GM04504 (cell line): Measurements from ENCODE around the gene B4GALT6.
"Not testable (repeated sequence)": the region's sequence is repeated elsewhere in the genome, so short reads cannot be mapped to it uniquely, and the experiment has no call there.

Source experiments
- DNase-seq: peaks from one replicate; pipeline ENCODE4 v3.0.0-alpha.2; 2012; ENCODE audit warnings: low read depth

The B4GALT6 gene, protein sequence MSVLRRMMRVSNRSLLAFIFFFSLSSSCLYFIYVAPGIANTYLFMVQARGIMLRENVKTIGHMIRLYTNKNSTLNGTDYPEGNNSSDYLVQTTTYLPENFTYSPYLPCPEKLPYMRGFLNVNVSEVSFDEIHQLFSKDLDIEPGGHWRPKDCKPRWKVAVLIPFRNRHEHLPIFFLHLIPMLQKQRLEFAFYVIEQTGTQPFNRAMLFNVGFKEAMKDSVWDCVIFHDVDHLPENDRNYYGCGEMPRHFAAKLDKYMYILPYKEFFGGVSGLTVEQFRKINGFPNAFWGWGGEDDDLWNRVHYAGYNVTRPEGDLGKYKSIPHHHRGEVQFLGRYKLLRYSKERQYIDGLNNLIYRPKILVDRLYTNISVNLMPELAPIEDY

DNA sequence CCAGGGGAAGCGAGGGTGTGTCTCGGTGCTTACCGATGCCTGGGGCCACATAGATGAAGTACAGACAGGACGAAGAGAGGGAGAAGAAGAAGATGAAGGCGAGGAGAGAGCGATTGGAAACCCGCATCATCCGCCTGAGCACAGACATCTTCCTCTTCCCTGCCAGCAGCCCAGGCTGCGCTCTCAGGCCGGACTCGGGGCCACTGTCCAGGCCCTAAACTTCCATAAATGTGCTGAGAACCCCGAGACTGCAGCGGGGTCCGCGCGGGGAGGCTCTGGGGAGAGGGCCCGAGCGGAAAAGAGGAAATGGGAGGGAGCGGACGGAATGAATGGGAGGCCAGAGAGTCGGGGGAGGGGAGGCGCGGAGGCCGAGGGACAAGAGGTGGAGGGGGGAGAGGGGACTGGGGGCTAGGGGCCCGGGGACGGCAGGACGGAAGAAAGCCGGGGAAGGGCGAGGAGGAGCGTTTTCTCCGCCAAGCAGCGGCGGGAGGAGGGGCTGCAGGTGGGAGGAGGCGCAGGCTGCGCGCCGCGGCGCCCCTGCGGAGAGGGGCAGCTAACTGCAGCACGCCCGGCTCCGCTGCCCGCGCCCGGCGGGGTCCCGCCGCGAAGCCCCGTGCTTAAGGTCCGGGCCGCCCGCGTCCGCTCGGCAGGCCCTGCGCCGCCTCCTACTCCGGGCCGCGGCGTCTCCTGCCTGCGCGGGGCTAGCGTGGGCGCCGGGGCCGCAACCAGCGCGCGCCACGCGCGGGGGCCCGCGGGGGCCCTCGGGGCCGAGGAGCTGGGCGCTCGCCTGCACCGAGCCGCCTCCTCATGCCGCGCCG lies at the start of gene B4GALT6:
TSS of gene B4GALT6 (minus strand) at position 303 of the 818 bp plus-strand sequence. CDS start at position 148, 155 bp downstream.
- DNase-seq: no peak

- DNase-seq: no peak
These were observed 47.2 kb upstream of the B4GALT6 start for GRCh38 chr18:31731628-31732027.

GRCh38 chr18:31729196-31729595 lies 44.8 kb upstream of the B4GALT6 start:
- not testable (repeated sequence) for DNase-seq

- no peak for DNase-seq
These were observed 39.8 kb upstream of the B4GALT6 start for GRCh38 chr18:31723990-31724711.

DNA sequence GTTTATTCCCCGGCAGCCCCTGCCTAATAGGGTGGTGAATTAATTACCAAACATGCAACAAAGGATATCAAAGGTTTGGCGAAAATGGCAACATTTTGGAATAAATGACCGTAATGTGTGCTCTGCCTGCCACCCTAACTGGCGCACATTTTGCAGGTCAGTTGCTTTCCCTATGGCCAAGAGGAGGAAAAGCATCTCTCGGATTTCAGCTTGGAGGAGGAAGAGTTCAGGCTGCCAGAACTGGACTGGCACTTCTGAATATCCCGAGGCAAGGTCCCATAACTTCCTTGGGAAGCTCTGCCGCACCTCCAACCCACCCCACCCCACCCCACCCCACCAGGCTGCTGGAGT lies 39.2 kb upstream of the B4GALT6 start:
- no peak for DNase-seq

DNA sequence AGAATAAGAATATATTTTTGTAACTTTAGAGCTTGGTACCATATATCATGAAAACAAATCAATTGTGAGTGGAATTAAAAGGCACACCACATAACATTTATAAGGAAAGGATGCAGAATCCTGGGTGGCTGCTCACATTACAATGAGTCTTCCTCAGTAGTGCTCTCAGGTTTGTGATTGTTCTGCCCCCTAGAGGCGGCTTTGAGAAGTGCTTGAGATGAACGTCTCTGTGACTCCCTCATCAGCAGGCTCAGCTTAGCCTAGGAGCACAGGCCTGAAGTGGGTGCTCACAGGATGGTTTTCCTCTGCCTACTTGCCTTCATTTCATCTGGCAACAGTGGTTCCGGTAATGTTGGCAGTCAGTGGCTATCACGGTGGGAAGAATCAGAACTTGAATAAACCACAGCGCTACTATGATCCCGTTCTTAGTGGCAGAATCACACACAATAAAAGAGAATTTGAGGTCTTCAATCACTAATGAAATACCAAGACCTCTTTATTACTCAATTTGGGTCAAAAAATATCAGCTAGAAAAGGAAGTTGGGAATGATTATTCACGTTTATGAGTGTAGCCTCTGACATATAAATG lies 38.1 kb upstream of the B4GALT6 start:
- peak; percentile 51 for DNase-seq

DNA sequence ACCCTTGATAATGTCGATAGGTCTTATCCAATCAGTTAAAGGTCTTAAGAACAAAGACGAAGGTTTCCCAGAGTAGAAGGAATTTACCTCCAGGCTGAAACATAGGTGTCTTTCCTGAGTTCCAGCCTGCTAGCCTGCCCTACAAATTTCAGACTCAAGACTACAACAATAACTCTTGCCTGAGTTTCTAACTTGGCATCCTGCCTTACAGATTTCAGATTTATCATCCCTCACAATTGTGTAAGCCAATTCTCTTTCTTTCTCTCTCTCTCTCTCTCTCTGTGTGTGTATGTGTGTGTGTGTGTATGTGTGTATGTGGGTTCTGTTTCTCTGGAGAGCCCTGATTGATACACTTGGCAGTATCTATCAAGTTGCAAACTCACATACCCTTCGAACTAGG lies 37.2 kb upstream of the B4GALT6 start:
- no peak for DNase-seq

DNA sequence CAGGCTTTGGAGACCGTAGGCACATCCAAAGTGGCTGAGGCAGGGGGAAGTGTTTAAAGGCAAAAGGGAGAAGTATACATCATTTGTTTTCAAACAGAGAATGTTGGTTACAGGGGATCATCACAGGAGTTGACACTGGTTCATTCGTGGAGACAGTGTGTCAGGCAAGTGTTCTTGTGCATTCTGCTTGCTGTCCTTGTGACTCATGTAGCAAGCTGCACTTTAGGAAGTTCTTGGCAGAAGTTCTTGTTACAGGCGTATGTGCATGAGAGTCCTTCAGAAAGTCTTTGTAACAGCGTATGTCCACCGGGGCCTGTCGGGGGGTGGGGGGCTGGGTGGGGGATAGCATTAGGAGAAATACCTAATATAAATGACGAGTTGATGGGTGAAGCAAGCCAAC lies 36.5 kb upstream of the B4GALT6 start:
- no peak for DNase-seq

DNA sequence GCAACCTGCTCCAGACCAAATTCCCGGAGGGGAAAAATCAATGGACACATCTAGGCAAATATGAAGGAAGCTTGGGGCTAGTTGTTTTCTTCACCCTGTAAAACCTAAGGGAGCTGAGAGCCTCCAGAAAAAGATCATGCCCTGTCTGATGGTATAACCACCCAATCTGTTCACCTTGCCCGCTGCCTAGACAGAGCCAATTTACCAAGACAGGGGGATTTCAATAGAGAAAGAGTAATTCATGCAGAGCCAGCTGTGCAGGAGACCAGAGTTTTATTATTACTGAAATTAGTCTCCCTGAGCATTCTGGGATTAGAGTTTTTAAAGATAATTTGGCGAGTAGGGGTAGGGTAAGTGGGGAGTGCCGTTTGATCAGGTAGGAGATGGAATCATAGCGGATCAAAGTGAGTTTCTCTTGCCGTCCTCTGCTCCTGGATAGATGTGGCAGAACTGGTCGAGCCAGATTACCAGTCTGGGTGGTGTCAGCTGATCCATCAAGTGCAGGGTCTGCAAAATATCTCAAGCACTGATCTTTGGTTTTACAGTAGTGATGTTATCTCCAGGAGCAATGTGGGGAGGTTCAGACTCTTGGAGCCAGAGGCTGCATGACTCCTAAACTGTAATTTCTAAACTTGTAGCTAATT lies 35.1 kb upstream of the B4GALT6 start:
- no peak for DNase-seq

- no peak for DNase-seq
These were observed 34.0 kb upstream of the B4GALT6 start for GRCh38 chr18:31718386-31718785.

DNA sequence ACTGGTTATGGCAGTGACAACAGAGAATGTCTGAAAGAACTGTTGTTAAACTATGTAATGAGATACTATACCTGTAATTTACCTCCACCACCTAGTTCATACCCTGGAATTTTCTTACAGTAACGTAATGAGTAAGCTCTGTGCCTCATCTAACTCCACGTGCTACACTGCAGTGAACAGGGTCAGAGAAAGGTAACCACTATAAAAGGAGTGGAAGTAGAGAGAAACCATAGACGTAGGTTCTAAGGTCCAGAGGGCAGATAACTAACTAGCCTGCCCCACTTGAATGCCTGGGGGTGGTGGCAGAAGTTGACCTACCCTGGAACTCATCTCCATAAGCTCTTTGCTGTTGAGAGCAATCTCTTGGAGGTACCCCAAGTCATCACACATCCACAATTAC lies 32.0 kb upstream of the B4GALT6 start:
- DNase-seq: no peak

- no peak for DNase-seq
These were observed 27.2 kb upstream of the B4GALT6 start for GRCh38 chr18:31711365-31712172.

GRCh38 chr18:31710826-31711225 lies 26.4 kb upstream of the B4GALT6 start:
- no peak for DNase-seq

GRCh38 chr18:31707815-31708214 lies 23.4 kb upstream of the B4GALT6 start:
- no peak for DNase-seq

GRCh38 chr18:31702449-31702848 lies 18.1 kb upstream of the B4GALT6 start:
- no peak for DNase-seq

DNA sequence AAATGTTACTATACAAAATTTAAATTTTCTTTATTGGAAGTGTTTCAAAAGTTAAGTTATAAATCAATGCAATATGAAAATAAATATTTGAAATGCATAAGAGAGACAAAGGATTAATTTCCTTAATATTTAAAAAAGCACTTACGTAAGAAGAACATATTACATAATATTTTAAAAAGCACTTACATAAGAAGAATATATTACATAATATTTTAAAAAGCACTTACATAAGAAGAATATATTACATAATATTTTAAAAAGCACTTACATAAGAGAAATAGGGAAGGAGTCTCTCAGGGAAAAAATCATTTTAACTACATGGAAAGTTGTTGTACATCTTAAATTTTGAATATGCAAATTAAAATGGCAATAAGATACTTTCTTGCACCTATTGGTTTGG lies 17.4 kb upstream of the B4GALT6 start:
- no peak for DNase-seq

- DNase-seq: no peak
These were observed 16.6 kb upstream of the B4GALT6 start for GRCh38 chr18:31700990-31701389.

DNA sequence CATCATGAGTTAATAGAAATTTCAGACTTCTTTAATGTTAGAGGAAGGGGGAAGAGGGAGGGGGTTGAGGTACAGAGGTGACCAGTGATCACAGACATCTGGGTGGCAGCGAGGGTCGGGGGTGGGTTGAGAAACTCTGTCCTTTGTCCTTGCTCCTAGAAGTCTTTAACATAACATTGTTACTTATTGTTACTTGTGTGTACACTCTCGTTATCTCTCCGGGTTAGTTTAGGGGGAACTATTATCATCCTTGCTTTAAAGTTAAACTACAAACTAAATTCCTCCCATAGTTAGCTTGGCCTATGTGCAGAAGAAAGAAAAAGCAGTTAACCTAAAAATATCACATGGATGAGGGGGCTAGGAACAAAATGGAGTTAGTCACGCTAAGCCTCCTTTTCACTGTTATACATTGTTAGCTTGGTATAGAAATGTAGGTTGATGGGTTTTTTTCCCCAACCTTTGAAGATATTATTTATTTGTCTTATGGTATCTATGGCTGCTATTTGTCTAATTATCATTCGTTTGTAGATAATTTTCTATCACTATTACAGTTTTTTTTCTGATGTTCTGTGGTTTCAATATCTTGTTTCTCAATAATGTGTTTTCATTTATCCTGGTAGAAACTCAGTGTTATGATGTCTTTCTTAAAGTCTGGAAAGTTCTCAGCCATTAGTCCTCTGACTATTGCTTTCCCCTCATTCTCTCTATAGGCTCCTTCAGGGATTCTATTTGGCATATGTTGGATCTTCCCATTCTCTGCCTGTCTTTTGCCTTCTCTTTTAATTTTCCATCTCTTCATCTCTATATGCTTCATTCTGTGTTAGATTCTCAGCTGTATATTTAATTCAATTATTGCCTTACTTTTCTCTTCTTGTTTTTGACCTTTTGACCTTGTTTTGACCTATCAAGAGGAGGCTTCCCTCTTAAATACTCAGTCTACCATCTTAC lies 13.2 kb upstream of the B4GALT6 start:
- DNase-seq: no peak

DNA sequence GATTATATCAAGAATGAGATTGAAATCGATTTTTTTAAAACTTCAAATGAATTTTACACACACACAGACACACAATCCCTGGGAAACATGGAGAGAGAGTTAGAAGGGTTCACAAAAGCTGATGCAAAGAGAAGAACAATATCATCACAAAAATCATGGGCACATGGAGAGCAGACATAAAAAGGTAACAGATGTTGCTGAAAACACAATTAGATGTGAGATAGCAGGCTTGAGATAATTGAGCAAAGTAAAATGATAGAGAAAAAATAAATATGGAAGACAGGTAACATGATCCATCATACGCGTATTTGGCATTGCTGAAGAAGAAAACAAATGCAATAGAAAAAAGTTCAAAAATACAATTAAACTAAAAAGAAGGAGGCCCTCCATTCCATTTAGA lies 11.6 kb upstream of the B4GALT6 start:
- no peak for DNase-seq

DNA sequence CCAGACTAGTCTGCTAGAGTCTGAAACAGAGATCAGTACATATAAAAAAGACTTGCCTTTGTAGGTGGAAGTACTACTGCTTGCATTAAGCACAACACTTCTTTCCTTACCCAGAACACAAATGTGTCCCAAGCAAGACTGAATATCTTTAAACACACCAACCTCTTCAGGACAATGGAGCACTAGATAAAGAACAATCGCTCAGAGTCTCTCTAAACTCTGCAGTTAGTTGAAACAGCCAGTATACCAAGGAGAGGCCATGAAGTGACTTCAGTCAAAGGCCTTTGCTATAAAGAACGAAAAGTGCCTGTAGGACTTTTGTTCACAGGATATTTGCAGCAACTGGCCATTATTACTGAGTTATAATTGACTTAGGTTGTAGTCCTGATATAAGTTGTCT lies 9.9 kb upstream of the B4GALT6 start:
- DNase-seq: no peak
